ENCODE measurements around the gene AP1G2. TPM values are rescaled to one million over a fixed set of nuclear protein-coding genes. Genes with fewer than 3 reads are reported as not detected.
"Not testable (repeated sequence)": the region's sequence is repeated elsewhere in the genome, so short reads cannot be mapped to it uniquely, and the experiment has no call there.

Gene AP1G2
- total RNA-seq, 4 donors from 2014 or later, result 175 to 369 (median 341) TPM

GRCh38 chr14:23612802-23613201 is 45.2 kb upstream of the AP1G2 start:
- Histone ChIP-seq H3K4me1 (peaks cover 0 to 19% (median 5%) of the 10 kb centered on the region in 4 donors), H3K27me3 (no peaks in the 10 kb centered on the region), H3K36me3 (no peaks in the 10 kb centered on the region), H3K4me3 (no peak overlapping the region), H3K9me3 (no peaks in the 10 kb centered on the region), H3K27ac (no peak overlapping the region)
- DNase-seq, result no peak
- TF ChIP-seq CTCF (IDR thresholded peaks at IDR 0.05) (no peak), POLR2A (IDR thresholded peaks at IDR 0.05) (no peak)

GRCh38 chr14:23612354-23612732 is 44.8 kb upstream of the AP1G2 start:
- no peak for DNase-seq
- Histone ChIP-seq H3K4me1 (peaks cover 0 to 19% (median 5%) of the 10 kb centered on the region in 4 donors), H3K4me3 (no peak overlapping the region), H3K27ac (no peak overlapping the region), H3K9me3 (no peaks in the 10 kb centered on the region), H3K36me3 (no peaks in the 10 kb centered on the region), H3K27me3 (no peaks in the 10 kb centered on the region)
- TF ChIP-seq CTCF (IDR thresholded peaks at IDR 0.05) (no peak), POLR2A (IDR thresholded peaks at IDR 0.05) (no peak)

GRCh38 chr14:23610815-23611289 is 43.3 kb upstream of the AP1G2 start:
- Histone ChIP-seq H3K36me3 (no peaks in the 10 kb centered on the region), H3K27me3 (no peaks in the 10 kb centered on the region), H3K4me1 (peaks cover 0 to 19% (median 5%) of the 10 kb centered on the region in 4 donors), H3K9me3 (no peaks in the 10 kb centered on the region), H3K4me3 (no peak overlapping the region), H3K27ac (peak overlapping the region; percentile 32 to 71 (median 45))
- TF ChIP-seq POLR2A (IDR thresholded peaks at IDR 0.05) (no peak), CTCF (IDR thresholded peaks at IDR 0.05) (no peak)
- no peak for DNase-seq

GRCh38 chr14:23610090-23610814 is 42.7 kb upstream of the AP1G2 start:
- Histone ChIP-seq H3K27ac (peak overlapping the region; percentile 42 to 71 (median 45)), H3K4me3 (no peak overlapping the region), H3K9me3 (no peaks in the 10 kb centered on the region), H3K36me3 (no peaks in the 10 kb centered on the region), H3K4me1 (peaks cover 0 to 19% (median 5%) of the 10 kb centered on the region in 4 donors), H3K27me3 (no peaks in the 10 kb centered on the region)
- DNase-seq, result no peak
- no peak for TF ChIP-seq POLR2A (IDR thresholded peaks at IDR 0.05)
- TF ChIP-seq CTCF (IDR thresholded peaks at IDR 0.05), result no peak

- not testable (repeated sequence) for H3K27me3 ChIP-seq, H3K36me3 ChIP-seq, H3K4me3 ChIP-seq, H3K9me3 ChIP-seq
- Histone ChIP-seq H3K4me1 (peaks cover 0 to 19% (median 5%) of the 10 kb centered on the region in 4 donors), H3K27ac (peak overlapping the region; percentile 42 to 71 (median 45))
- DNase-seq, result peak in 1 of 3 donors; percentile 72
Observed at GRCh38 chr14:23609411-23610089, 42.0 kb upstream of the AP1G2 start.

GRCh38 chr14:23609001-23609400 is 41.4 kb upstream of the AP1G2 start:
- no peaks in the 10 kb centered on the region for H3K27me3 ChIP-seq
- H3K27ac ChIP-seq, result no peak overlapping the region
- H3K4me3 ChIP-seq, result no peak overlapping the region
- H3K36me3 ChIP-seq, result no peaks in the 10 kb centered on the region
- peaks cover 0 to 19% (median 5%) of the 10 kb centered on the region in 4 donors for H3K4me1 ChIP-seq
- H3K9me3 ChIP-seq, result no peaks in the 10 kb centered on the region
- no peak for DNase-seq
- TF ChIP-seq CTCF (IDR thresholded peaks at IDR 0.05) (no peak), POLR2A (IDR thresholded peaks at IDR 0.05) (no peak)

Data from Peyer's patch (tissue), 4 donors.